Psoas muscle (tissue), 8 donors: ENCODE data around the gene FAM98C. TPM values are rescaled to one million over a fixed set of nuclear protein-coding genes. Genes with fewer than 3 reads are reported as not detected.
"Not testable (repeated sequence)": the region's sequence is repeated elsewhere in the genome, so short reads cannot be mapped to it uniquely, and the experiment has no call there.

ENCODE experiments used
- ATAC-seq, 4 donors: fragments of 200-7000 bp; cut with Tn5 transposase; one replicate each; pipeline ENCODE4 v1.9.1; 2020; ENCODE audit warnings: moderate library complexity in 3 of 4, mild to moderate bottlenecking in 2 of 4
- DNase-seq, 2 donors: peaks; one replicate each; pipeline ENCODE4 v3.0.0-alpha.2; 2020
- H3K27ac ChIP-seq: fragments of 200-600 bp; one replicate; pipeline ENCODE4 v1.8.0; 2022
- H3K27me3 ChIP-seq, 3 donors: fragments of 200-600 bp in 1 of 3; one replicate each; pipeline versions ENCODE4 v1.6.1 to v1.8.0; 2013 to 2022; ENCODE audit warnings: low read length in 2 of 3, mild to moderate bottlenecking in 2 of 3, moderate library complexity in 1 of 3; ENCODE audit not compliant: insufficient read depth in 3 of 3
- H3K36me3 ChIP-seq, 2 donors: fragments of 200-600 bp in 1 of 2; one replicate each; pipeline versions ENCODE4 v1.6.1 to v1.8.0; 2013 to 2022; ENCODE audit warnings: low read depth in 1 of 2, mild to moderate bottlenecking in 1 of 2, moderate library complexity in 1 of 2; ENCODE audit not compliant: insufficient read depth in 1 of 2
- H3K4me1 ChIP-seq: fragments of 200-600 bp; one replicate; pipeline ENCODE4 v1.8.0; 2022
- H3K4me3 ChIP-seq: fragments of 200-600 bp; one replicate; pipeline ENCODE4 v1.8.0; 2022; ENCODE audit warnings: mild to moderate bottlenecking
- H3K9me3 ChIP-seq: fragments of 200-600 bp; one replicate; pipeline ENCODE4 v1.8.0; 2022
- CTCF ChIP-seq: fragments of 200-600 bp; IDR thresholded peaks from one replicate; pipeline ENCODE4 v1.8.0; 2022; ENCODE audit warnings: antibody characterized with exemption
- WGBS, 3 donors: extraction: QIAGEN DNeasy Blood & Tissue Kit; methylation state at CpG; one replicate each; pipeline versions ENCODE4 v1.1.6 to v1.1.7; 2013; 5-methylcytosine and 5-hydroxymethylcytosine counted together
- intact Hi-C, 2 donors: fragments of 100-400 bp; cut with DNase I; formaldehyde crosslinking; loops; one replicate each; pipeline versions ENCODE4 v1.11.0 to v1.14.2; 2022
- polyA plus RNA-seq, 3 donors: library from polyadenylated mRNA; stranded (reverse); fragments of 200-250 nt; gene quantifications; one replicate each; pipeline ENCODE4 v1.2.3, GENCODE V29; 2013
- total RNA-seq, 4 donors: library from RNA; stranded (reverse); fragmentation: NEBNext Ultra II Directional in 2 of 4; extraction: Animal tissue kit (Norgen Biotek cat#: 25700) in 2 of 4; gene quantifications; one replicate each; pipeline versions ENCODE4 v1.2.1 to v1.2.4, GENCODE V29; 2021 to 2023
- donor health status: healthy with polysubstance abuse.
- donor health status: DM: no; HTN: no; CAD: no; lungs with moderate emphysema.
- donor health status: Bipolar disorder and iron deficiency.
- donor health status: healthy.
- donor health status: DM: yes; HTN: yes; CAD: no.
- donor health status: DM: no; HTN: no; CAD: no.
- donor health status: DM: no; HTN: no; CAD: no.
- donor health status: DM: yes; HTN: yes; CAD: no.

The FAM98C gene
- total and polyA plus RNA-seq, 7 donors = 1.1 to 6.6 (median 1.5) TPM

- no peak for TF ChIP-seq CTCF
- Histone ChIP-seq H3K36me3 (no peaks in the 10 kb centered on the region), H3K27me3 (peaks cover 0 to 36% (median 12%) of the 10 kb centered on the region in 3 donors), H3K4me3 (no peak overlapping the region), H3K9me3 (no peaks in the 10 kb centered on the region), H3K27ac (no peak overlapping the region), H3K4me1 (no peaks in the 10 kb centered on the region)
- ATAC-seq (no peak), DNase-seq (no peak)
- WGBS, 3 donors = 68 to 79% (median 71%) methylated on average over 3 of the region's 3 CpGs
- intact Hi-C loops = loop anchor here in 1 of 2 donors (5.0 kb wide), 1 partner anchor 236 kb away; no protein-coding TSS in a partner anchor
Measured at GRCh38 chr19:38401148-38401547, 1.7 kb upstream of the FAM98C start.

GRCh38 chr19:38402623-38402966 is 298 bp upstream of the FAM98C start:
- WGBS, 3 donors = 2% methylated on average over 18 of the region's 18 CpGs
- H3K27ac ChIP-seq = peak overlapping the region; percentile 46
- intact Hi-C loops = loop anchor here in 1 of 2 donors (5.0 kb wide), 1 partner anchor 235 kb away; no protein-coding TSS in a partner anchor
- DNase-seq (no peak), ATAC-seq (peak in 2 of 4 donors; percentile 1)
- H3K36me3 ChIP-seq = no peaks in the 10 kb centered on the region
- H3K27me3 ChIP-seq = peaks cover 0 to 22% (median 4%) of the 10 kb centered on the region in 3 donors
- H3K4me3 ChIP-seq = peak overlapping the region; percentile 93
- no peaks in the 10 kb centered on the region for H3K4me1 ChIP-seq
- no peaks in the 10 kb centered on the region for H3K9me3 ChIP-seq
- no peak for TF ChIP-seq CTCF

GRCh38 chr19:38404858-38405257 is 2.0 kb downstream of the FAM98C start:
- Histone ChIP-seq H3K4me3 (no peak overlapping the region), H3K9me3 (no peaks in the 10 kb centered on the region), H3K27ac (no peak overlapping the region), H3K36me3 (no peaks in the 10 kb centered on the region), H3K4me1 (no peaks in the 10 kb centered on the region), H3K27me3 (peaks cover 0 to 2% (median 0%) of the 10 kb centered on the region in 3 donors)
- 94 to 98% (median 98%) methylated on average over 6 of the region's 6 CpGs for WGBS, 3 donors
- DNase-seq (no peak), ATAC-seq (no peak)
- intact Hi-C loops = loop anchor here in 1 of 2 donors (5.0 kb wide), 1 partner anchor 232 kb away; no protein-coding TSS in a partner anchor
- TF ChIP-seq CTCF = no peak

- TF ChIP-seq CTCF = no peak
- no peaks in the 10 kb centered on the region for H3K36me3 ChIP-seq
- H3K4me3 ChIP-seq = no peak overlapping the region
- intact Hi-C loops = no loop called here
- DNase-seq (no peak), ATAC-seq (no peak)
- no peaks in the 10 kb centered on the region for H3K27me3 ChIP-seq
- no peak overlapping the region for H3K27ac ChIP-seq
- 93 to 97% (median 96%) methylated on average over 8 of the region's 8 CpGs for WGBS, 3 donors
- H3K9me3 ChIP-seq = no peaks in the 10 kb centered on the region
- H3K4me1 ChIP-seq = no peaks in the 10 kb centered on the region
Measured at GRCh38 chr19:38405276-38405675, 2.4 kb downstream of the FAM98C start.

- WGBS, 3 donors = 50 to 60% (median 52%) methylated on average over 7 of the region's 7 CpGs
- no peaks in the 10 kb centered on the region for H3K4me1 ChIP-seq
- no peaks in the 10 kb centered on the region for H3K9me3 ChIP-seq
- no peaks in the 10 kb centered on the region for H3K36me3 ChIP-seq
- no peak for DNase-seq
- peak; percentile 43 to 47 (median 46) for ATAC-seq
- intact Hi-C loops = no loop called here
- H3K27me3 ChIP-seq = no peaks in the 10 kb centered on the region
- no peak overlapping the region for H3K27ac ChIP-seq
- no peak for TF ChIP-seq CTCF
- H3K4me3 ChIP-seq = no peak overlapping the region
Measured at GRCh38 chr19:38409631-38410133, 6.8 kb downstream of the FAM98C start.

- H3K27ac ChIP-seq, H3K4me3 ChIP-seq, H3K9me3 ChIP-seq, DNase-seq, H3K27me3 ChIP-seq, intact Hi-C loops, H3K36me3 ChIP-seq, ATAC-seq, H3K4me1 ChIP-seq: not testable (repeated sequence)
- WGBS, 3 donors = 77 to 85% (median 84%) methylated on average over 6 of the region's 6 CpGs
Measured at GRCh38 chr19:38410407-38410806, 7.5 kb downstream of the FAM98C start.
